ENCODE measurements around the gene ABCF1.

The ABCF1 gene

GRCh38 chr6:30541515-30542403 lies 29.5 kb upstream of the ABCF1 start:
- peak; percentile 76 for DNase-seq (ENCODE audit: low spot score)
- in situ Hi-C loops (cut with MboI; ENCODE audit: low pct_unique_long_range_greater_than_20kb, low sequenced_read_pairs, unreplicated experiment): no loop called here
- TF ChIP-seq CTCF (IDR thresholded peaks at IDR 0.05; ENCODE audit: extremely low read depth, insufficient read depth, missing control alignments): peak; percentile 98

- in situ Hi-C loops (cut with MboI; ENCODE audit: low pct_unique_long_range_greater_than_20kb, low sequenced_read_pairs, unreplicated experiment): no loop called here
- DNase-seq (ENCODE audit: low spot score): no peak
- TF ChIP-seq CTCF (IDR thresholded peaks at IDR 0.05; ENCODE audit: extremely low read depth, insufficient read depth, missing control alignments): no peak
These were observed 28.9 kb upstream of the ABCF1 start for GRCh38 chr6:30542404-30542725.

GRCh38 chr6:30542915-30543314 lies 28.3 kb upstream of the ABCF1 start:
- no peak for TF ChIP-seq CTCF (IDR thresholded peaks at IDR 0.05; ENCODE audit: extremely low read depth, insufficient read depth, missing control alignments)
- in situ Hi-C loops (cut with MboI; ENCODE audit: low pct_unique_long_range_greater_than_20kb, low sequenced_read_pairs, unreplicated experiment): no loop called here
- no peak for DNase-seq (ENCODE audit: low spot score)

GRCh38 chr6:30543821-30544220 lies 27.4 kb upstream of the ABCF1 start:
- in situ Hi-C loops (cut with MboI; ENCODE audit: low pct_unique_long_range_greater_than_20kb, low sequenced_read_pairs, unreplicated experiment): no loop called here
- no peak for DNase-seq (ENCODE audit: low spot score)
- TF ChIP-seq CTCF (IDR thresholded peaks at IDR 0.05; ENCODE audit: extremely low read depth, insufficient read depth, missing control alignments): no peak

- DNase-seq (ENCODE audit: low spot score): peak; percentile 56
- in situ Hi-C loops (cut with MboI; ENCODE audit: low pct_unique_long_range_greater_than_20kb, low sequenced_read_pairs, unreplicated experiment): no loop called here
- peak; percentile 62 for TF ChIP-seq CTCF (IDR thresholded peaks at IDR 0.05; ENCODE audit: extremely low read depth, insufficient read depth, missing control alignments)
These were observed 26.5 kb upstream of the ABCF1 start for GRCh38 chr6:30544666-30545272.

- DNase-seq (ENCODE audit: low spot score): no peak
- TF ChIP-seq CTCF (IDR thresholded peaks at IDR 0.05; ENCODE audit: extremely low read depth, insufficient read depth, missing control alignments): no peak
- in situ Hi-C loops (cut with MboI; ENCODE audit: low pct_unique_long_range_greater_than_20kb, low sequenced_read_pairs, unreplicated experiment): no loop called here
These were observed 23.8 kb upstream of the ABCF1 start for GRCh38 chr6:30547454-30547853.

All from GM13977 (cell line).